Thyroid gland (tissue), 4 donors: ENCODE results near the gene STK24. TPM values are rescaled to one million over a fixed set of nuclear protein-coding genes. Genes with fewer than 3 reads are reported as not detected.

Experiments used
- DNase-seq, 2 donors: peaks; one replicate each; pipeline ENCODE4 v3.0.0-alpha.2; 2019
- H3K27ac ChIP-seq, 3 donors: fragments of 200-600 bp; sonication (generic); 1 replicate in 2 of 3; 2 replicates in 1 of 3; pipeline ENCODE4 v1.5.1; 2016 to 2019; ENCODE audit warnings: mild to moderate bottlenecking in 1 of 3, moderate library complexity in 1 of 3
- H3K27me3 ChIP-seq: fragments of 200-600 bp; sonication (generic); one replicate; pipeline ENCODE4 v1.5.1; 2019
- H3K36me3 ChIP-seq, 2 donors: fragments of 200-600 bp; sonication (generic); one replicate each; pipeline ENCODE4 v1.5.1; 2016 to 2019
- H3K4me1 ChIP-seq, 2 donors: fragments of 200-600 bp; sonication (generic); one replicate each; pipeline ENCODE4 v1.5.1; 2017 to 2019
- H3K4me3 ChIP-seq, 3 donors: fragments of 200-600 bp; sonication (generic); replicated peaks in 1 of 3; 1 replicate in 2 of 3; 2 replicates in 1 of 3; pipeline ENCODE4 v1.5.1; 2016; ENCODE audit warnings: mild to moderate bottlenecking in 1 of 3
- H3K9me3 ChIP-seq: fragments of 200-600 bp; sonication (generic); one replicate; pipeline ENCODE4 v1.5.1; 2017
- POLR2A ChIP-seq, 2 donors: fragments of 450-650 bp; IDR thresholded peaks; one replicate each; pipeline ENCODE4 v1.6.1; 2017; ENCODE audit warnings: antibody characterized with exemption in 2 of 2, mild to moderate bottlenecking in 2 of 2, moderate library complexity in 1 of 2
- WGBS, 2 donors: methylation state at CpG; one replicate each; pipeline ENCODE4 v1.1.5; 2017; 5-methylcytosine and 5-hydroxymethylcytosine counted together
- intact Hi-C: fragments of 100-400 bp; cut with DNase I; formaldehyde crosslinking; loops from one replicate; pipeline ENCODE4 v1.15.1; 2023
- total RNA-seq, 4 donors: library from RNA; depleted of rRNA; stranded (reverse); fragments of >200 nt; gene quantifications; one replicate each; pipeline ENCODE4 v1.2.3, GENCODE V29; 2016
- TF ChIP-seq, protein P1 (sequence below), 6 experiments: fragments of 200-600 bp in 3 of 6; fragments of 450-650 bp in 3 of 6; sonication (generic) in 3 of 6; IDR thresholded peaks; one replicate each; pipeline ENCODE4 v1.5.1; 2016 to 2019; ENCODE audit warnings: antibody characterized with exemption in 6 of 6, mild to moderate bottlenecking in 2 of 6, inconsistent platforms in 1 of 6, moderate library complexity in 1 of 6

STK24 gene
- total RNA-seq, 4 donors from 2014 or later = 74.5 to 102 (median 90.7) TPM

DNA sequence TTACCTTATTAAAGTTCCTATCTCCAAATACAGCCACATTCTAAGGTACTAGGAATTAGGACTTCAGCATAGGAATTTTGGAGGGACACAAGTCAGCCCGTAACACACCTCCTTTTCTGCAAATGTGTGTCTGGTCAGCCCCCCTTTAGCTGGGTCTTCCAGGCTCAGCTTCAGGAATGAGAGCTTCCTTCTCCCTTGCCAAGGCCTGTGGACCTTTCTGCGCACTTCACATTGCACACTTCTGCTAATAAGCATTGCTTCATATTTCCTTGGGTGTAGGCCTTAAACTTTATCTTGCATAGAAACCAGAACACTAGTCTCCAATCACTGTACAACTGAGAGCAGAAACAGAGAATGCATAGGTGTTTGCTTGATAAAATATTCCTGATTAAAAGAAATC is 4.5 kb upstream of the STK24 start:
- peaks cover 29 to 33% of the 10 kb centered on the region in 2 donors for H3K4me1 ChIP-seq
- TF ChIP-seq POLR2A (IDR thresholded peaks at IDR 0.05) = no peak
- no peaks in the 10 kb centered on the region for H3K36me3 ChIP-seq
- H3K4me3 ChIP-seq = no peak overlapping the region
- H3K27ac ChIP-seq = peak overlapping the region; percentile 47 to 52 (median 51)
- intact Hi-C loops = loop anchor here (10.0 kb wide), 1 partner anchor 73 kb away; no protein-coding TSS in a partner anchor
- 96% methylated on average over 2 of the region's 2 CpGs for WGBS, 2 donors
- H3K9me3 ChIP-seq = no peaks in the 10 kb centered on the region
- H3K27me3 ChIP-seq = no peaks in the 10 kb centered on the region
- no peak for DNase-seq

DNA sequence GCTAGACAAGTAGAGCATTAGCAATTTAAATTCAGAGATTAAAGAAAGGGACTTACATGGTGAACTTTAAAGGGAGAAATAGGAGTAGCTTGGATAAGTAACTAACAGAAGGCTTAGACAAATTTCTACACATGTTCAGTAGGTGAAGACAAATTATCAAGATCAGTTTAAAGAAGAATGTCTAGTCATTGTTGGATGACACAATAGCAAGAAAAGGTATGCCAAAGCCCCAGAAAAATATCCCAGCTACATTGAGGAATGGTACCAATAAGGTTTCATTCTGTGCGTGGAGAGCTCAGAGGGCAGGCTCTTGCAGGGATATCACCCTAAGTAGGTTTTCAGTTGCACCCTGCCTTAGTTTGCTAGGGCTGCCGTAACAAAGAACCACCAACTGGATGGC is 3.5 kb upstream of the STK24 start:
- H3K9me3 ChIP-seq = no peaks in the 10 kb centered on the region
- no peaks in the 10 kb centered on the region for H3K27me3 ChIP-seq
- H3K36me3 ChIP-seq = no peaks in the 10 kb centered on the region
- no peak overlapping the region for H3K4me3 ChIP-seq
- no peak overlapping the region for H3K27ac ChIP-seq
- no peak for TF ChIP-seq POLR2A (IDR thresholded peaks at IDR 0.05)
- TF ChIP-seq, protein P1, sequence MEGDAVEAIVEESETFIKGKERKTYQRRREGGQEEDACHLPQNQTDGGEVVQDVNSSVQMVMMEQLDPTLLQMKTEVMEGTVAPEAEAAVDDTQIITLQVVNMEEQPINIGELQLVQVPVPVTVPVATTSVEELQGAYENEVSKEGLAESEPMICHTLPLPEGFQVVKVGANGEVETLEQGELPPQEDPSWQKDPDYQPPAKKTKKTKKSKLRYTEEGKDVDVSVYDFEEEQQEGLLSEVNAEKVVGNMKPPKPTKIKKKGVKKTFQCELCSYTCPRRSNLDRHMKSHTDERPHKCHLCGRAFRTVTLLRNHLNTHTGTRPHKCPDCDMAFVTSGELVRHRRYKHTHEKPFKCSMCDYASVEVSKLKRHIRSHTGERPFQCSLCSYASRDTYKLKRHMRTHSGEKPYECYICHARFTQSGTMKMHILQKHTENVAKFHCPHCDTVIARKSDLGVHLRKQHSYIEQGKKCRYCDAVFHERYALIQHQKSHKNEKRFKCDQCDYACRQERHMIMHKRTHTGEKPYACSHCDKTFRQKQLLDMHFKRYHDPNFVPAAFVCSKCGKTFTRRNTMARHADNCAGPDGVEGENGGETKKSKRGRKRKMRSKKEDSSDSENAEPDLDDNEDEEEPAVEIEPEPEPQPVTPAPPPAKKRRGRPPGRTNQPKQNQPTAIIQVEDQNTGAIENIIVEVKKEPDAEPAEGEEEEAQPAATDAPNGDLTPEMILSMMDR (IDR thresholded peaks at IDR 0.05) = no peak
- H3K4me1 ChIP-seq = peaks cover 28 to 34% of the 10 kb centered on the region in 2 donors
- 95 to 100% methylated on average over 2 of the region's 2 CpGs for WGBS, 2 donors
- intact Hi-C loops = loop anchor here (10.0 kb wide), 1 partner anchor 74 kb away; no protein-coding TSS in a partner anchor
- DNase-seq = no peak

DNA sequence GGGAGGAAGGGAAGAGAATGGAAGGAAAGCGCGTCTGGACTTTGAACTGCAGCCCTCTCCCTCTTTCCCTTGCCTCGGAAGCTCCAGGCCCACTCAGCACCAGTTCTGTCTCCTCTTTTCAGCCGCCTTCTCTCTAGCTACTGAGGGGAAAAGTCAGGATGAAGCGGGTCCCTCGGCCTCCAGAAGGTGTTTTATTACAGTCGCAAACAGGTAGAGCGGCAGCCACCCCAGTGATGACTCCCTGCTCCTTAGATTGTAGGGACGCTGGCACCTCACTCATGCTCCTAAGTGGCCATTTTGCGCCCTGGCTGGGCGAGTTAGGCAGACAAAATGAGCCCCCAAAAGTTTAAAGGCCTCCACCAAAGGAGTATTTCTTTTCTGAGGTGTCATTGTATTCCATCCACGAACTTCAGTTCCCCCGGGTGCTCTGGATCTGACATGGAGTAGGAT is 954 bp upstream of the STK24 start:
- 46 to 48% methylated on average over 13 of the region's 13 CpGs for WGBS, 2 donors
- peaks cover 24 to 43% of the 10 kb centered on the region in 2 donors for H3K4me1 ChIP-seq
- TF ChIP-seq, protein P1 (IDR thresholded peaks at IDR 0.05) = no peak
- TF ChIP-seq POLR2A (IDR thresholded peaks at IDR 0.05) = no peak
- no peaks in the 10 kb centered on the region for H3K36me3 ChIP-seq
- peak overlapping the region; percentile 84 to 97 (median 90) for H3K27ac ChIP-seq
- H3K9me3 ChIP-seq = no peaks in the 10 kb centered on the region
- peak overlapping the region; percentile 22 to 53 (median 28) for H3K4me3 ChIP-seq
- intact Hi-C loops = loop anchor here (5.0 to 10.0 kb wide), 2 partner anchors 91 to 133 kb away; no protein-coding TSS in a partner anchor
- peak in 1 of 2 donors; percentile 18 for DNase-seq
- no peaks in the 10 kb centered on the region for H3K27me3 ChIP-seq

DNA sequence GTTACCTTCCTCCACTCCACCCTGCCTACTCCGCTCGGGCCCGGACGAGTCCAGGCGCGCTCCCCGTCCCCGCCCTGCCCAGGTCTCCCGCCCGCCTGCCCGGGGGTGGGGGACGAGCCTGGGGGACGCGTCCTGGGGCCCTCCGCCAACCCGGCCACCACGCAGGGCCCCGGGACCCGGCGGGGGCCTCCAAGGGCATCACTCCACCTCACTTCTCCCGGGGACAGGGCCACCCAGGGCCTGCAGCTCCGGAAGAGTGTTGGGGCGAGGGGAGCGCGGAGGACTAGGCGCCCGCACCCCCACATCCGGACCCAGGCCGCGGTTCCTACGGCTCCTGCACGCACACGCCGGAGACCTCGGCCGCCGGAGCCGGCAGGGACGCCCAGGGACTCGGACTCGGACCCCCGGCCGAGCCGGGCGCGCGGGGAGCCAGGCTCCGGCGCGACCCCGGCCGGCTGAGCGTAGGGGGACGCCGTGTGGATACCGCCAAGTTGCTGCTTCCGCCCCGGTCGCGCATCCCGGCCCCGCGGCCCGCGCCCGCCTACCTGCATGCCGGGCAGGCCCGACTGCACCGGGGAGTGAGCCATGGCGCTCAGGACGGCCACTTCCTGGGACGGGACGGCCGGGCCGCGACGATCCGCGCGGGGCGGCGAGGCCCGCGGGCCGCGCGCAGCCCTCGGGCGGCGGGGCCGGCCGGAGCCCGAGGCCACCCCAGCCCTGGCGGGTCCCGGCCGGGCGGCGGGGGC is 534 bp downstream of the STK24 start:
- intact Hi-C loops = loop anchor here (5.0 to 10.0 kb wide), 2 partner anchors 89 to 132 kb away; no protein-coding TSS in a partner anchor
- Histone ChIP-seq H3K4me1 (peaks cover 25 to 43% of the 10 kb centered on the region in 2 donors), H3K27me3 (no peaks in the 10 kb centered on the region), H3K9me3 (no peaks in the 10 kb centered on the region), H3K27ac (peak overlapping the region; percentile 98 to 100 (median 100)), H3K36me3 (no peaks in the 10 kb centered on the region), H3K4me3 (peak overlapping the region; percentile 83 to 93 (median 90))
- 1% methylated on average over 39 of the region's 98 CpGs; no CpG with 5 or more reads in 1 of the 2 donors for WGBS, 2 donors
- peak in 1 of 2 donors; percentile 49 for TF ChIP-seq POLR2A (IDR thresholded peaks at IDR 0.05)
- TF ChIP-seq, protein P1 (IDR thresholded peaks at IDR 0.05) = no peak
- DNase-seq = peak; percentile 61 to 75

DNA sequence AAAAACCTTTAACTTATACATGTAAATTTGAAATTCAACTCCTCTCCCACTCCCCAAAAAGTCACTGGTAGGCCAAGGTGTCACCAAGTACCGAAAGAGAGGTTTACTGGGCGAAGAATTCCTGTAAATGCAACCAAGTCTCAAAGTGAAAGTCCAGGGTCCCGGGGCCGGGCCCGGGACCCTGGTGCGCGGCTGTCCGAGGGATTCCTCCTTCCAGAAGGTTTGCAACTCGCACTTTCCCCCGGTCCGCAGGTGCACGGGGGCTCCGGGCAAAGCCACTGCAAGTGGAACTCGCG is 1.1 kb downstream of the STK24 start:
- Histone ChIP-seq H3K27me3 (no peaks in the 10 kb centered on the region), H3K9me3 (no peaks in the 10 kb centered on the region), H3K36me3 (no peaks in the 10 kb centered on the region), H3K4me1 (peaks cover 29 to 45% of the 10 kb centered on the region in 2 donors), H3K27ac (peak overlapping the region; percentile 98 to 100 (median 100)), H3K4me3 (peak overlapping the region; percentile 83 to 93 (median 90))
- TF ChIP-seq POLR2A (IDR thresholded peaks at IDR 0.05) = no peak
- TF ChIP-seq, protein P1 (IDR thresholded peaks at IDR 0.05) = no peak
- DNase-seq = no peak
- intact Hi-C loops = loop anchor here (5.0 to 10.0 kb wide), 2 partner anchors 89 to 131 kb away; no protein-coding TSS in a partner anchor
- WGBS, 2 donors = 0 to 1% methylated on average over 13 to 15 of the region's 15 CpGs
